Measurements from ENCODE around the gene KIF3C. TPM values are rescaled to one million over a fixed set of nuclear protein-coding genes. Genes with fewer than 3 reads are reported as not detected.
A peak's percentile ranks its signal among the peaks of the same experiment; 100 is the strongest.
"Not testable (repeated sequence)": the region's sequence is repeated elsewhere in the genome, so short reads cannot be mapped to it uniquely, and the experiment has no call there.

Gene KIF3C
- total RNA-seq, 2 experiments from 2014 or later = 12.4 to 15.4 TPM

- no peak for ATAC-seq
- Mint-ChIP-seq H3K27me3 (no peaks in the 10 kb centered on the region), H3K9me3 (ENCODE audit: low read depth) (no peaks in the 10 kb centered on the region), H3K4me3 (no peak overlapping the region), H3K4me1 (no peaks in the 10 kb centered on the region), H3K27ac (no peak overlapping the region), H3K36me3 (no peaks in the 10 kb centered on the region)
- CTCF ChIA-PET = interaction anchor here (1.6 kb wide), 1 partner anchor 60 kb away, joined by 3 read pairs; the partner anchor contains the start of gene ASXL2
- no peak for DNase-seq
These were observed 43.0 kb downstream of the KIF3C start for GRCh38 chr2:25939257-25939668.

GRCh38 chr2:25938345-25938744, 44.0 kb downstream of the KIF3C start:
- Mint-ChIP-seq H3K4me3 (no peak overlapping the region), H3K36me3 (peaks cover 2% of the 10 kb centered on the region), H3K27ac (no peak overlapping the region), H3K27me3 (no peaks in the 10 kb centered on the region), H3K4me1 (no peaks in the 10 kb centered on the region), H3K9me3 (ENCODE audit: low read depth) (no peaks in the 10 kb centered on the region)
- CTCF ChIA-PET = interaction anchor here (1.0 to 1.6 kb wide), 3 partner anchors 11 to 60 kb away, joined by 3 read pairs; partner anchors contain the start of gene ASXL2
- no peak for ATAC-seq
- DNase-seq = no peak

GRCh38 chr2:25936889-25937545, 45.3 kb downstream of the KIF3C start:
- Mint-ChIP-seq H3K27me3 (no peaks in the 10 kb centered on the region), H3K27ac (no peak overlapping the region), H3K4me1 (peaks cover 2% of the 10 kb centered on the region), H3K36me3 (peaks cover 4% of the 10 kb centered on the region), H3K9me3 (ENCODE audit: low read depth) (no peaks in the 10 kb centered on the region), H3K4me3 (no peak overlapping the region)
- ATAC-seq = no peak
- CTCF ChIA-PET = interaction anchor here (0.8 to 1.5 kb wide), 3 partner anchors 14 to 85 kb away, joined by 3 to 5 read pairs (median 4); no protein-coding TSS in a partner anchor
- DNase-seq = no peak

GRCh38 chr2:25933622-25934021, 48.7 kb downstream of the KIF3C start:
- CTCF ChIA-PET = no interaction called here
- Mint-ChIP-seq H3K4me3 (no peak overlapping the region), H3K27me3 (no peaks in the 10 kb centered on the region), H3K36me3 (peaks cover 4% of the 10 kb centered on the region), H3K27ac (no peak overlapping the region), H3K9me3 (ENCODE audit: low read depth) (no peaks in the 10 kb centered on the region), H3K4me1 (peaks cover 2% of the 10 kb centered on the region)
- no peak for DNase-seq
- ATAC-seq = no peak

GRCh38 chr2:25929789-25930473, 52.4 kb downstream of the KIF3C start:
- Mint-ChIP-seq H3K4me1 (peaks cover 15% of the 10 kb centered on the region), H3K36me3 (peaks cover 4% of the 10 kb centered on the region), H3K27me3 (no peaks in the 10 kb centered on the region), H3K9me3 (ENCODE audit: low read depth) (no peaks in the 10 kb centered on the region), H3K27ac (no peak overlapping the region), H3K4me3 (no peak overlapping the region)
- DNase-seq = no peak
- no peak for ATAC-seq
- CTCF ChIA-PET = interaction anchor here (1.6 kb wide), 1 partner anchor 21 kb away, joined by 5 read pairs; no protein-coding TSS in a partner anchor

GRCh38 chr2:25928668-25929067, 53.6 kb downstream of the KIF3C start:
- H3K27me3 Mint-ChIP-seq = no peaks in the 10 kb centered on the region
- H3K36me3 Mint-ChIP-seq = peaks cover 2% of the 10 kb centered on the region
- H3K27ac Mint-ChIP-seq = no peak overlapping the region
- DNase-seq (no peak), ATAC-seq (no peak)
- CTCF ChIA-PET = interaction anchor here (1.0 kb wide), 1 partner anchor 227 kb away, joined by 4 read pairs; no protein-coding TSS in a partner anchor
- H3K4me3 Mint-ChIP-seq = no peak overlapping the region
- H3K9me3 Mint-ChIP-seq (ENCODE audit: low read depth) = no peaks in the 10 kb centered on the region
- peaks cover 15% of the 10 kb centered on the region for H3K4me1 Mint-ChIP-seq

GRCh38 chr2:25926984-25927756, 55.1 kb downstream of the KIF3C start:
- Mint-ChIP-seq H3K27me3 (peaks cover 5% of the 10 kb centered on the region), H3K9me3 (ENCODE audit: low read depth) (no peaks in the 10 kb centered on the region), H3K27ac (peak overlapping the region; percentile 35), H3K4me3 (no peak overlapping the region), H3K36me3 (no peaks in the 10 kb centered on the region), H3K4me1 (peaks cover 12% of the 10 kb centered on the region)
- CTCF ChIA-PET = no interaction called here
- ATAC-seq = no peak
- DNase-seq = no peak

GRCh38 chr2:25922501-25922900, 59.8 kb downstream of the KIF3C start:
- no peak for ATAC-seq
- Mint-ChIP-seq H3K27ac (no peak overlapping the region), H3K4me3 (no peak overlapping the region), H3K27me3 (peaks cover 6% of the 10 kb centered on the region), H3K4me1 (peaks cover 9% of the 10 kb centered on the region), H3K9me3 (ENCODE audit: low read depth) (no peaks in the 10 kb centered on the region), H3K36me3 (no peaks in the 10 kb centered on the region)
- no peak for DNase-seq
- CTCF ChIA-PET = no interaction called here

GRCh38 chr2:25920786-25921415, 61.4 kb downstream of the KIF3C start:
- H3K4me1 Mint-ChIP-seq = peaks cover 9% of the 10 kb centered on the region
- H3K27me3 Mint-ChIP-seq = peaks cover 6% of the 10 kb centered on the region
- DNase-seq = no peak
- ATAC-seq = no peak
- no peak overlapping the region for H3K4me3 Mint-ChIP-seq
- no peaks in the 10 kb centered on the region for H3K36me3 Mint-ChIP-seq
- no peaks in the 10 kb centered on the region for H3K9me3 Mint-ChIP-seq (ENCODE audit: low read depth)
- no peak overlapping the region for H3K27ac Mint-ChIP-seq
- CTCF ChIA-PET = interaction anchor here (1.0 kb wide), 1 partner anchor 30 kb away, joined by 3 read pairs; no protein-coding TSS in a partner anchor

- Mint-ChIP-seq H3K4me1 (peaks cover 12% of the 10 kb centered on the region), H3K27ac (no peak overlapping the region), H3K27me3 (peaks cover 6% of the 10 kb centered on the region), H3K9me3 (ENCODE audit: low read depth) (no peaks in the 10 kb centered on the region), H3K36me3 (no peaks in the 10 kb centered on the region), H3K4me3 (no peak overlapping the region)
- ATAC-seq (no peak), DNase-seq (no peak)
- CTCF ChIA-PET = no interaction called here
These were observed 62.0 kb downstream of the KIF3C start for GRCh38 chr2:25920336-25920735.

GRCh38 chr2:25917832-25918231, 64.5 kb downstream of the KIF3C start:
- CTCF ChIA-PET = interaction anchor here (1.7 to 2.2 kb wide), 2 partner anchors 33 to 66 kb away, joined by 5 to 12 read pairs; no protein-coding TSS in a partner anchor
- no peak for DNase-seq

GRCh38 chr2:25917411-25917810, 64.9 kb downstream of the KIF3C start:
- H3K27me3 Mint-ChIP-seq; ATAC-seq; H3K27ac Mint-ChIP-seq; H3K36me3 Mint-ChIP-seq; H3K9me3 Mint-ChIP-seq (ENCODE audit: low read depth); DNase-seq; H3K4me3 Mint-ChIP-seq: not testable (repeated sequence)
- CTCF ChIA-PET = interaction anchor here (1.7 to 2.2 kb wide), 2 partner anchors 33 to 65 kb away, joined by 5 to 12 read pairs; no protein-coding TSS in a partner anchor
- peaks cover 12% of the 10 kb centered on the region for H3K4me1 Mint-ChIP-seq

More at GRCh38 chr2:25917832-25918231, 64.5 kb downstream of the KIF3C start:
- Mint-ChIP-seq H3K4me1 (peaks cover 12% of the 10 kb centered on the region), H3K4me3 (no peak overlapping the region), H3K36me3 (no peaks in the 10 kb centered on the region), H3K27ac (no peak overlapping the region), H3K9me3 (ENCODE audit: low read depth) (no peaks in the 10 kb centered on the region), H3K27me3 (peaks cover 6% of the 10 kb centered on the region)
- no peak for ATAC-seq
